Measurements from ENCODE around the gene CECR2. TPM values are rescaled to one million over a fixed set of nuclear protein-coding genes. Genes with fewer than 3 reads are reported as not detected.

Gene CECR2
- total and polyA plus RNA-seq, 10 of the 15 experiments (the other 5 are each of a cell fraction or from before 2014, with no cell fraction given), result 0.01 to 0.08 (median 0.01) TPM; not detected in 7

- H3K79me2 ChIP-seq (ENCODE audit: control insufficient read depth, insufficient read depth, low read length), result no peaks in the 10 kb centered on the region
- ChIA-PET SMC1A (ENCODE audit: uncharacterized antibody, unreplicated experiment) (no interaction called here), RAD21 (ENCODE audit: unreplicated experiment) (interaction anchor here (1.0 kb wide), 1 partner anchor 11 kb away, joined by 4 read pairs; no protein-coding TSS in a partner anchor), CTCF (interaction anchor here (0.8 to 2.7 kb wide), 2 partner anchors 9 to 11 kb away, joined by 3 to 10 read pairs; no protein-coding TSS in a partner anchor), POLR2A (no interaction called here)
- H3K36me3 ChIP-seq (ENCODE audit: control insufficient read depth in 2 of 2, insufficient read depth in 2 of 2, low read length in 1 of 2), result no peaks in the 10 kb centered on the region
- H3K4me2 ChIP-seq (ENCODE audit: control insufficient read depth, insufficient read depth), result no peak overlapping the region
- H3K27me3 ChIP-seq (replicated peaks in 1 of 2; ENCODE audit: control insufficient read depth in 2 of 2, insufficient read depth in 2 of 2, low read length in 1 of 2), result no peaks in the 10 kb centered on the region; a peak in 1 of 4 replicates
- WGBS (ENCODE audit: insufficient coverage, insufficient replicate concordance, low lambda C conversion rate, missing lambda C conversion rate), result 55% methylated on average over 4 of the region's 4 CpGs
- H3K27ac ChIP-seq (ENCODE audit: control insufficient read depth, insufficient read depth), result no peak overlapping the region
- intact Hi-C loops (cut with micrococcal nuclease; ENCODE audit: unreplicated experiment) (no loop called here), in situ Hi-C loops (cut with MboI) (no loop called here)
- no peak for DNase-seq (ENCODE audit: low read depth, low spot score)
- no peak overlapping the region for H2AFZ ChIP-seq (ENCODE audit: control insufficient read depth, low read depth, low read length)
- no peaks in the 10 kb centered on the region for H3K9me3 ChIP-seq (replicated peaks; ENCODE audit: control insufficient read depth, insufficient read depth, low read length)
- H3K4me1 ChIP-seq (ENCODE audit: control insufficient read depth, insufficient read depth, low read length), result no peaks in the 10 kb centered on the region
- H3K9ac ChIP-seq (ENCODE audit: control insufficient read depth, insufficient read depth, low read length), result no peak overlapping the region
- no peak overlapping the region for H3K4me3 ChIP-seq
- ATAC-seq, result no peak
- FAIRE-seq, result no peak
- BruUV-seq (replicated peaks), result no TSS peak
- H4K20me1 ChIP-seq (ENCODE audit: control insufficient read depth, insufficient read depth), result no peaks in the 10 kb centered on the region
- no peak for TF ChIP-seq NFYB (IDR thresholded peaks at IDR 0.05; ENCODE audit: insufficient read depth, low read depth, low read length)
- no peak for TF ChIP-seq EGR1 (IDR thresholded peaks at IDR 0.05; ENCODE audit: borderline replicate concordance in 1 of 2, low read depth in 2 of 2, low read length in 2 of 2)
- TF ChIP-seq BRCA1 (IDR thresholded peaks at IDR 0.05; ENCODE audit: low read depth, low read length), result no peak
- TF ChIP-seq NR2C2 (IDR thresholded peaks at IDR 0.05; ENCODE audit: borderline replicate concordance, control insufficient read depth, insufficient read length, low read depth), result no peak
- no peak for TF ChIP-seq ZNF592 (IDR thresholded peaks at IDR 0.05)
- no peak for TF ChIP-seq ZBED1 (IDR thresholded peaks at IDR 0.05; ENCODE audit: borderline replicate concordance)
- no peak for TF ChIP-seq IRF3 (IDR thresholded peaks at IDR 0.05)
- no peak for TF ChIP-seq NRF1 (conservative IDR thresholded peaks at IDR 0.05; ENCODE audit: low read depth, low read length)
- no peak for TF ChIP-seq CHD1 (IDR thresholded peaks at IDR 0.05; ENCODE audit: low read depth, low read length)
- no peak for TF ChIP-seq EZH2 (IDR thresholded peaks at IDR 0.05; ENCODE audit: borderline replicate concordance, control insufficient read depth, low read depth, low read length)
- no peak for TF ChIP-seq BMI1 (IDR thresholded peaks at IDR 0.05; ENCODE audit: borderline replicate concordance)
- TF ChIP-seq ETV6 (conservative IDR thresholded peaks at IDR 0.05 in 1 of 2, IDR thresholded peaks at IDR 0.05 in 1 of 2; ENCODE audit: borderline replicate concordance in 1 of 2, low read depth in 1 of 2), result no peak
- no peak for TF ChIP-seq GABPA (IDR thresholded peaks at IDR 0.05; ENCODE audit: low read depth)
- TF ChIP-seq CHD4 (IDR thresholded peaks at IDR 0.05), result no peak
- TF ChIP-seq ZBTB11 (CRISPR knock-in tag; IDR thresholded peaks at IDR 0.05), result no peak
- TF ChIP-seq RB1 (IDR thresholded peaks at IDR 0.05; ENCODE audit: borderline replicate concordance), result no peak
- TF ChIP-seq TCF7 (IDR thresholded peaks at IDR 0.05; ENCODE audit: borderline replicate concordance), result no peak
These were observed 143.7 kb downstream of the CECR2 start for GRCh38 chr22:17512960-17513359.
